ENCODE measurements around the gene RBM48.

Gene RBM48

DNA sequence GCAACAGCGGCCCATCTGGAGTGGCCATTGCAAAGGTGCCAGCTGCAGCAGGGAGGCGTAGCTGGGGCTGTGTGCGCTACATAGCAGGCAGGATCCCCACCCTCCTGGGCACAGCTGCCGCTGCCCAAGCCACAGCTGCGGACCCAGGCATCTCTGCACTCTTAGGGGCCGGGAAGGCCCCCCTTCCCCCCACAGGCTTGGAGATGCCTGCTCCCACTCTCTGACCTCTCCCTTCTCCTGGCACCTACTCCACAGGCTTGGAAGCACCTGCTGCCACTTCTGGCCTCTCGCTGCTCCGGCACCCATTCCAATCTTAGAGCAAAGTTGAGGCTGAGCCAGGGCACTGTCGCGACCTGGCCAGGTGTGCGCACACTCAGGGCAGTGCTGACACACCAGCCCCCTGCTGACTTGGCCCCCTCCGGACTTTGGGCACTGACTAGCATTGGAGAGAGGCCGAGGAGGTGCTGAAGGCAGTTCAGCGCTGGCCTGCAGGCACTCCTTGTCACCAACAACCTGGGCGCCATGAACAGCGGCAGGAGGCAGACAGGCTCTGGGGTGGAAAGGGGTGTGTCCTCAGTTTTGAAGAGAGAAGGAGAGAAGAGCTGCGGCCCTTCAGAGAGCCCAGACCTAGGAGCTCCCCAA, 18.4 kb downstream of the RBM48 start:
- no peak for DNase-seq

DNA sequence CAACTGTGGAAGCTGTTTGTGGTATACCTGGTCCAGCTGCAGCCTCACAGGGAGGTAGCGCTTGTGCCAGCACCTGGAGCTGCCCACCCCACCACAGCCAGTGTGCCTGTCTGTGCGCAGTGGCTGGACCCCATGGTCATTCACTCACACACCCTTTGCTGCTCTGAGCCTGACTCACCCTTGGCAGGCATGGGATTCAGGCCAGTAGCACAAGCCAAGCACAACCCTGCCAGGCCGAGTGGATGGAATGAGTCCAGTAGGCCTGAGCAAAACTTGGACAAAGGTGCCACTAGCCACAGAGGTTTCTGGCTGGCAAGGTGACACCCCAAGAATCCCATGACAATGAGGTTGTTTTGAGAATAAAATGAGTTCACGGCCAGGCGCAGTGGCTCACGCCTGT, 19.0 kb downstream of the RBM48 start:
- no peak for DNase-seq

DNA sequence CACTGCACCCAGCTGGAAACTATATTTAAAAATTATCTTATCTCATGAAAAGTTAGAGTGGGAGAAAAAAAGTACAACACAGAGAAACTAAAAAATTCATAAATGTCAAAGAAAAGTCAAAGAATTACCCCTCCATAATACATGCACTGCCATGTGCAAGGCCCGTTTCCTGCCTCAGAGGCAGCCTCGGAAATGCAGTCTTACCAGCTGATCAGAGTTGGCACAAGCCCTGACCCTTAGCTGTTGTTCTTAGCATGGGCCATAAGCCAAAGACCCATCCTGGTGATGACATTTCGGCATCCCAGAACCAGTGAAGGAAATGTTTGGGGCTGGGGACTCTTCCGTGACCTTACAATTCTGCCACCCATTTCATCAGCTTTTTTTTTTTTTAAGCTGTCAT, 21.6 kb downstream of the RBM48 start:
- no peak for DNase-seq

DNA sequence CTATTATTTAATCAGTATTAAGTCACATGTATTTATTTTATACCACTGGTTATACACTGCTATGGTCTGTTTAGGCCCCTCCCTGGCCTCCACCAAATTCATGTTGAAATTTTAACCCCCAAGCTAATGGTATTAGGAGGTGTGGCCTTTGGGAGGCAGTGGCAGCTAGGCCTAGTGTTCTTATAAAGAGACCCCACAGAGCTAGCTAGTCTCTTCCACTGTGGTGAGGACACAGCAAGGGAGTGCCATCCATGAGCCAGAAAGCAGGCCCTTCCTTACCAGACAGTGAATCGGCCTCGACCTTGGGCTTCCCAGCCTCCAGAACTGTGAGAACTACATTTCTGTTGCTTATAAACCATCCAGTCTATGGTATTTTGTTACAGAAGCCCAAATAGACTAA, 28.7 kb downstream of the RBM48 start:
- no peak for DNase-seq

DNA sequence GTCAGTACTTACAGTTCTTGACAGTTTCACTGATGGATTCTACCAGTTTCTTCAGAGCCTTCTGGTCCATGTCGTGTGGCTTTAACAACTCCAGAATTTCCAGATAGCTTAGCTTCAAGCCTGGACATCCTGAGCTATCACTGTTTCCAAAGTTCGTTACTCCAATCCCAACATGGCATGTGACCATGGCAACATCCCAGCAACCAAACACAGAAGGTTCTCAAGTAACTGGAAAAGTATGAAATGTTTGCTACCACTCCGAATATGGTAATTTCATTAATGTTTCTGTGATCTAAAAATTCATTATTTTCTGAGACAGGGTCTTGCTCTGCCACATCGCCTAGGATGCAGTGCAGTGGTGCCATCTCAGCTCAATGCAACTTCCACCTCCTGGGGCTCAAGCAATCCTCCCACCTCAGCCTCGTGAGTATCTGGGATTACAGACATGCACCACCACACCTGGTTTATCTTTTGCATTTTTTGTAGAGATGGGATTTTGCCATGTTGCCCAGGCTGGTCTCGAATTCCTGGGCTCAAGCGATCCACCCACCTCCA, 29.3 kb downstream of the RBM48 start:
- no peak for DNase-seq

DNA sequence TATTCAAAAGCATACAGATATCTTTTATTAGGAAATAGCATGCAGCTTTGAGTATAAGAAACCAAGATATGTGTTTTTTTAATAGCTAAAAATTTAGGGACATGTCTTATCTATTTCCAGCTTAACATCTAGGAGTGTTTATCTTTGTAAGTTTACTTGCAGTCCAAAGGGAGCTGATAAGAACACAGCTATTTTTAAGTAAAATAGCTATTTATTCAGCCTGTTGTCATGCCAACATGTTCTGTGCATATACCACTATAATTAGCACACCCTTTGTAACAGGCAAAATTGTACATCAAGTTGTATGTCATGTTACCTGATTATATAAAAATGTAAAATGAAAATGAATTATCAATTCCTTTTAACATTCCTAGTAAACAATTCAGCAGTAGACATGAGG, 32.0 kb downstream of the RBM48 start:
- DNase-seq, result no peak

DNA sequence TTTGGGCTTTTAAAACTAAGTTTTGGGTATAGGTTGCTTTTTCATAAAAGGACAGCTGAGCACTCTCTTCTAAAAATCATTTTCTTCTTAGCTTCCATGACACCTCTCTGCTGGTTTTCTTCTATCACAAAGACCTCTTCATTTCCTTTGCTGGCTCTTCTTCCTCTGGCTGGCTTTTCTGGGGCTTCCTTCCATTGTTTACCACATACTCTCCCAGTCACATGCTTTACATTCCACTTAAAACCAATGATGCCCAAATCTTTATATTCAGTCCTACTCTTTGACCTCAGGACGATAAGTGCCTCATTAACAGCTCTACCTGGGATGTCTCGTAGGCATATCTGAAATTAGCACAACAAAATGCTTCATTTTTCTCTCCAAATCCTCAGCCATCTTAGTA, 34.8 kb downstream of the RBM48 start:
- no peak for DNase-seq

DNA sequence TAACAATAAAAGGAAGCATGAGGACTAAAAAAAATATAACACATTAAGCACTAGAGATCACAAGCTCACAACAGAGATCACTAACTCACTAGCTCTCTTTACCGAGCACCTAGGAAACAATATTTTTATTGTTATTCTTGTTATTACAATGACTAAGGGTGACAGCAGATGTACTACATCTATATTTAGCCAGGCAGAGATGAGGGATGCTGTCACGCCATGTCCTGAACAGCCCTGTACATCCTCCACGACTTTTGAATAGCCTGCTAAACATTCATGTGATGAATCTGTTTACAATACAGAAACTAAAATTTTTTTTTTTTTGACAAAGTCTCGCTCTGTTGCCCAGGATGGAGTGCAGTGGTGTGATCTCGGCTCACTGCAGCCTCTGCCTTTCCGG, 38.9 kb downstream of the RBM48 start:
- DNase-seq, result no peak

DNA sequence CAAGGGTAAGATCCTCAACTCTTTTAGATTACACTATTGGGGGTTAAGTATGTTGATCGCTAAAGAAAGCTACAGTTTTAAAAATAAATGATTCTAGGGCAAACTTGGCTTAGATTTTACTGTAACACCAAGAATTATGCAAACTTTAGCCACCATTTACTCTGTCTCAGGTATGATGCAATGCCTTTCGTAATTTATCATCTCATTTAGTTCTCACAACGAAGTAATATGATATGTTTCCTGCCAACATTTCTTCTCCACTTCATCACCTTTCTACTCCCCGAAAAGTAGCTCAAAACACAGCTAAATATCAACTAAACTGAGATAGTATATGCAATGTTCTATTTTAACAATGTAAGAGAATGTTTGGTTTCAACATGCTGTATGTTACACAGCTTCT, 40.5 kb downstream of the RBM48 start:
- no peak for DNase-seq

DNA sequence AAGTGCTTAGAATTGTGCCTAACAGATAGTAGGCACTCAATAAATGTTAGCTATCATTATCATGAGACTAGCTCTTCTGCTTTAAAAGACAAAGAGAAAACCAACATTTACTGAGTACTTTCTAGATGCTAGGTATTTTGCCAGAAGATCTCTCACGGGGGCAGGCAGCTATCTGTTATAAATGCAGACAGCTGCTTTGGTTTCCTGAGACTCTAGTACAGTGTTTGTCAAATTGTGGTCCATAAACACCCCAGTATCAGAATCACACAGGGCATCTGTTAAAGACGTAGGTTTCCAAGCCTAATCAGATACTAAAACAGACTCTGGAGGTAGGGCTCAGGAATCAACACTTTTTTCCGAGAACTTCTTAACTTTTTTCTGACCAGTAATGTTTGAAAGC, 47.7 kb downstream of the RBM48 start:
- DNase-seq, result no peak

DNA sequence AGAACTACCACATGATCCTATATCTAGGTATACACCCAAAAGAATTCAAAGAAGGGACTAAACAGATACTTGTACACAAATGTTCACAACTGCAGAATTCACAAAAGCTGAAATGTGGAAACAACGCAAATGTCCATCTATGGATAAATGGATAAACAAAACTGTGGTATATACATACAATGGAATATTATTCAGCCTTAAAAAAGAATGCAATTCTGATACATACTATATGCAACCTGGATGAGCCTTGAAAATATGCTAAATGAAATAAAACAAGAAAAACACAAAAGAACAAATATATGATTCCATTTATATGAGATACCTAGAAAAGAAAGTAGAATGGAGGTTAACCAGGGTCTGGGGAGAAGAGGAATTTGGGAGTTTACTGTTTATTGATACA, 54.4 kb downstream of the RBM48 start:
- DNase-seq, result no peak

DNA sequence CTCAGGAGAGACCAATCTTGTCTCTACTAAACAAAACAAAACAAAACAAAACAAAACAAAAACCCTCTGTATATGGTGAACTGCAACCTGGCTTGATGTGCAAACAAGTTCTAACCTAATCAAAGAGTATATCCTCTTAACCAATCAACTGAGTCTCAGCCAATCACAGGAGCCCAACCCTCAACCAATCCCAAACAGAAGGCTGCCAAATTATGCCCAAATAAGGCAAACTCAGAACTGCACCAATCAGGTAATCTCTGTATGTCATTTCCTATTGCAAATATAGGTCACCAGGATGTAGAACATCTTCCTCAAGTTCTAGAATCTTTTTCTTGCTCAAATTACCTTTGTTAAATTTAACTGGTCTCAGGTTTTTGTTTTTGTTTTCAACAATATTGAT, 56.4 kb downstream of the RBM48 start:
- DNase-seq, result no peak

DNA sequence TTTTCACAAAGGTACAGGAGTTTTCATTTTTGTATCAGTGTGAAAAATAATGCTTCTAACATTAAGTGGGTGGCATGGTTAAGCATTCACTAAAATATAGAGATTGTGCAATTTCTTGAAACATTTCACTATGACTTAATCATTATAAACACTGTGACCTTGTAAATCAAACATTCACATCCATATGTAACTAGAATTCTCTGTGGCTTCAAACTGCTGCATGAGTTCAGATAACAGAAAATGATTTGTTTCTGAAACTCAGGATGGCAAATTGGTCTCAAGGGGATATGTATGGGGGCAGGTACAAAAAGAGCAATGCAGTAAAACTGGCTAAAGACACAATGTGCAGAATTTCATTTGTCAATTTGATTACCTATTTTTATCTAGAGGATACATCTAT, 57.8 kb downstream of the RBM48 start:
- DNase-seq, result no peak

DNA sequence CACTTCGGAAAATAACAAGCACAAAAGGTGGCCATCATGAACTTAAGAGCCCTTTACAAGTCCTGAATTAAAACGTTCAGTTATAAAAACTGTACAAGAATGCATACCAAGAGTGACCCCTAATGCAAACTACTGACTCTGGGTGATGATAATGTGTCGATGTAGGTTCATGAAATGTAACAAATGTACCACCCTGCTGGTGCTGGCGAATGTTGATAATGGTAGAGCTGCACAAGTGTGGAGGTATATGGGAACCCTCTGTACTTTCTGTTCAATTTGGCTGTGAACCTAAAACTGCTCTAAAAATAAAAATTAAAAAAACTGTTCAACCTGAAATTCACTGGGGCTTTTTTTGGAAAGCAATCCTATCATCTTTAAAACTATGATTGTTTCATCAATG, 58.2 kb downstream of the RBM48 start:
- DNase-seq, result no peak
